Sciatic nerve (tissue), 2 donors: ENCODE data around the gene CCT2. TPM values are rescaled to one million over a fixed set of nuclear protein-coding genes. Genes with fewer than 3 reads are reported as not detected.
"Not testable (repeated sequence)": the region's sequence is repeated elsewhere in the genome, so short reads cannot be mapped to it uniquely, and the experiment has no call there.

Experiments used
- ATAC-seq: fragments of 200-7000 bp; cut with Tn5 transposase; one replicate; pipeline ENCODE4 v1.9.1; 2020; ENCODE audit warnings: mild to moderate bottlenecking, moderate library complexity
- DNase-seq: peaks from one replicate; pipeline ENCODE4 v3.0.0-alpha.2; 2020; ENCODE audit warnings: low spot score
- intact Hi-C: fragments of 100-400 bp; cut with DNase I; formaldehyde crosslinking; loops from one replicate; pipeline ENCODE4 v1.14.2; 2022
- total RNA-seq: library from RNA; stranded (reverse); fragmentation: NEBNext Ultra II Directional; extraction: Animal tissue kit (Norgen Biotek cat#: 25700); gene quantifications from one replicate; pipeline ENCODE4 v1.2.1, GENCODE V29; 2021
- donor health status: DM: no; HTN: no; CAD: no.
- donor health status: DM: no; HTN: no; CAD: no.

CCT2 gene
- total RNA-seq, 1 donor from 2014 or later: 110 TPM

DNA sequence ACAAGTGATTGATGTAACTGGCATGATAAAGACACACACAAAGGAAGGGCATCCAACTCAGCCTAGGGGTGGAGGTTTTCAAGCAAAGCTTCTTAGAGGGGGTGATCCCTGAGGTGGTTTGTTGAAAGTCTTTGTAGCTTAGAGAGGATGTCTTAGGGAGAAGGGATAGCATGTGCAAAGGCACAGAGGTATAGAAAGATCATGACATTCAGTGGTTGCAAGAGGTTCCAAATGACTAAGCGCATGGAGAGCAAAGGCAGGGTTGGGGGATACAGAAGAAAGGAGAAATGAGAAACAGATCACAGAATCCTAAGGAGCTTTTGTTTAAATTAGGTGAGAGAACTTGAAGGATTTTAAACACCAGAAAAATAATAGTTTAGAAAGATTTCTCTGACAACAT is 5.2 kb upstream of the CCT2 start:
- intact Hi-C loops: no loop called here
- DNase-seq (no peak), ATAC-seq (no peak)

DNA sequence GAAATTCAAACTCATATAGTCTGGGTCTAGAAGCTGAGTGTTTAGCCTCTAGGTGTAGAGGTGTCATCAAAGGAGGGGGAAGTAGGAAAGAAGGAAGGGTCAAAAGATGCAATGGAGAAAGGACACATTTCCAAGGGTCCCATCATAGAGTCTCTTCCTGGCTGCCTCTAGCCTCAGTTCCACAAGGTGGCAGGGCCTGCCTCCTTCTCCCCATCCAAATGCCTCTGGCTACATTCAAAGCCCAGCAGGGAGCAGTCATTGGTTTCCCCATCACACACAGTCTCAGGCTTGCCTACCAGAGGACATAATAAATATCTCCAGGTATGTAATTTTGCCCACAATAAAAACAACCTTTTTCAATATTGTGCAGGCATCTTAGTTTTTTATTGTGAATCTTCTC is 2.1 kb upstream of the CCT2 start:
- intact Hi-C loops: no loop called here
- DNase-seq: no peak
- ATAC-seq: no peak

- DNase-seq (no peak), ATAC-seq (no peak)
- intact Hi-C loops: no loop called here
Observed at GRCh38 chr12:69588527-69588926, 3.3 kb downstream of the CCT2 start.

DNA sequence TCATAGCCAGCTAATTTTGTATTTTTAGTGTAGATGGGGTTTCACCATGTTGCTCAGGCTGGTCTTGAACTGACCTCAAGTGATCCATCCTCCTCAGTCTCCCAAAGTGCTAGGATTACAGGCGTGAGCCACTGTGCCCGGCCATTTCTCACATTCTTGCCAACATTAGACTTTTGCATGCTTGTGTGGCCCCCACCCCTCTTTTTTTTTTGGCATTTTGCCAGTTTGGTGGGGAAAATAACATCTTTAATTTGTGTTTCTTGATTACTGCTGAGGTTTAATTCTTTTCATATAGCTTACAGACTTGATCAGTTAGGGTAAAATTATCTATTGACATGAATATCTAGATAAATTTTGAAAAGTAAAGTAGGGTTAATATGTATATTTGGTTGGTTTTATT is 3.8 kb downstream of the CCT2 start:
- intact Hi-C loops: no loop called here
- DNase-seq (no peak), ATAC-seq (no peak)

- ATAC-seq (no peak), DNase-seq (no peak)
- intact Hi-C loops: no loop called here
Observed at GRCh38 chr12:69595689-69596088, 10.4 kb downstream of the CCT2 start.

DNA sequence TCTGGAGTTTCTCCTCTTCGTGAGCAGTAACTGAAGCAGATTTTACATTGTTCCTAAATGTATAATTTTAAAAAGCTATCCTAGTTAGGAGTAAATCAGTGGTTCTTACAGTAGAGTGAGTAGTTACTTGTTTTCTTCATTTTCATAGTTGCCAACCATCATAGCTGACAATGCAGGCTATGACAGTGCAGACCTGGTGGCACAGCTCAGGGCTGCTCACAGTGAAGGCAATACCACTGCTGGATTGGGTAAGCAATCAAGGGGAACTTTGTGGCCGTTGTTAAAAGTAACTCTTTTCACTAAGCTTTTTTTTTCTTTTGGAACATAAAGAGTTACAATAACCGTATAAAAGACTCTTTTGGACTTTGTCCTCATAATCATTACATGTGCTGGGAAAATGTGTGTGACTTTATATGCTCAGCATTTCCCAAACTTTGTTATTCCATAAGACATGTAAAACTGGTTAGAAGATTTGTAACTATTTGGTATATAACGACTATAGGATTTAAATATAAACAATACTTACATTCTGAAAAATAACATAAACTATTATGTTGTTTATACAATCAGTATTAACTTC is 13.0 kb downstream of the CCT2 start:
- intact Hi-C loops: no loop called here
- DNase-seq: no peak
- no peak for ATAC-seq

GRCh38 chr12:69600804-69601203 is 15.5 kb downstream of the CCT2 start:
- ATAC-seq (no peak), DNase-seq (no peak)
- intact Hi-C loops: no loop called here

DNA sequence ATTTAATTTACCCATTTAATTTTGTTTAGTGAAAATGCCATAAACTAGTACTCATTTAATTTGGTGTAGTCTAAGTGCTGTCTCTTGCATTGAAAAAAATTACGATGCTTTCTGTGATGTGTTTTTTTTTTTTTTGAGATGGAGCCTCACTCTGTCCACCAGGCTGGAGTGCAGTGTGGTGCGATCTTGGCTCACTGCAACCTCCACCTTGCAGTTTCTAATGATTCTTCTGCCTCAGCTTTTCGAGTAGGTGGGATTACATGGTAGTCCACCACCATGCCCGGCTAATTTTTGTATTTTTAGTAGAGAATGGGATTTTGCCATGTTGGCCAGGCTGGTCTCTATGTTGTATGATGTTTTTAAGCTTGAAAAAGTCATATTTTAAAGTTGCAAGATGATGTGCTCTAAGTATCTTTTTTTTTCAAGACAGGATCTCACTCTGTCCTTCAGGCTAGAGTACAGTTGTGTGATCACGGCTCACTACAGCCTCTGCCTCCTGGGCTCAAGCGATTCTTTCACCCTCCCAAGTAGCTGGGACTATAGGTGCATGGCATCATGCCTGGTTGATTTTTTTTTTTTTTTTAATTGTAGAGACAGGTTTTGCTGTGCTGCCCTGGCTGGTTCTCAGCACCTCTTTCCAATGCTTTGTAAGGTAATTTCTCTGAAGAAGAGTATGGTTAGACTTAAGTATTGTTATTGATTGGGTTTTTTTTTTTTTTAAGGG is 16.9 kb downstream of the CCT2 start:
- intact Hi-C loops: no loop called here
- no peak for DNase-seq
- ATAC-seq: no peak

- ATAC-seq (no peak), DNase-seq (no peak)
- intact Hi-C loops: no loop called here
Observed at GRCh38 chr12:69602954-69603353, 17.7 kb downstream of the CCT2 start.

GRCh38 chr12:69603556-69603955 is 18.3 kb downstream of the CCT2 start:
- DNase-seq, intact Hi-C loops, ATAC-seq: not testable (repeated sequence)

GRCh38 chr12:69604275-69604674 is 19.0 kb downstream of the CCT2 start:
- DNase-seq, intact Hi-C loops, ATAC-seq: not testable (repeated sequence)

DNA sequence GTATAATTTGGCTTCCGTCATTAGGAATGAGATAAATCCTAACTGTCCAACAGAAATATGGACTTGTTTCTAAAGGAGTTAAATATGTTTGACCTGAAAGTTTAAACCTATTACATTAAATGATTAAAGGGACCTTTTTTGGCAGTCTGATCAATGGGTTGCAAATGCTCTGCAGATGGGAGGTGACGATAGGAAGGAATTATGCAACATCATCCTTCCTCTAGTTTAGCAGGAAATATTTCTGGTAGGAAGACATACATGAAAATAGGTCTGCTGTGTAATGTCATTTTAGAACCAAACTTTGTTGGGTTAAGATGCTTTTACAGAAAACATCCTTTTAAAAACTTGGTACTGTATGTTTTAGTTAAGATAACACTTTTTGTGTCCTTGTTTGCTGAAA is 22.9 kb downstream of the CCT2 start:
- no peak for ATAC-seq
- no peak for DNase-seq
- intact Hi-C loops: no loop called here

- ATAC-seq (no peak), DNase-seq (no peak)
Observed at GRCh38 chr12:69610126-69610525, 24.9 kb downstream of the CCT2 start.

DNA sequence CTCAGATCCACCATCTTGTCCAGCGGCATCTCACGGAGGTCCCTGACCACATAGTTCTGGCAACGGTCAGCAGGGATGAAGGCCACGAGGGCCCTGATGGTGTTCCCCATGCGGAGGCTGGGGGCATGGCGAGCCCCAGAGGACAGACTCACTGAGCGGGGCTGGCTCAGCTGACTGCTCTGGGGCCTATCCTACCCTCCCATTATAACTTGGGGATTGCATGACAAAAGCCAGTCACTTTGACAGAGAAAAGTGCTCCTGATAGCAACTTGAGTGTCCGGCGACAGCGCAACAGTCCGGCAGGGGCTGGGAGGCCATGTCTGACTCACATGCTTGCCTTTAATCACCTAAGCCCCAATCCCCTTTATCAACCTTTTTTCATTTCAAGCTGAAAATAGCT is 25.5 kb downstream of the CCT2 start, which contains the start of gene LRRC10:
Gene LRRC10, minus strand, starts transcription at position 179 of the 400 bp plus-strand sequence. Its CDS starts 69 bp downstream, at position 110.
- intact Hi-C loops: no loop called here
- no peak for ATAC-seq
- no peak for DNase-seq

More at GRCh38 chr12:69610126-69610525, 24.9 kb downstream of the CCT2 start:
- intact Hi-C loops: no loop called here

DNA sequence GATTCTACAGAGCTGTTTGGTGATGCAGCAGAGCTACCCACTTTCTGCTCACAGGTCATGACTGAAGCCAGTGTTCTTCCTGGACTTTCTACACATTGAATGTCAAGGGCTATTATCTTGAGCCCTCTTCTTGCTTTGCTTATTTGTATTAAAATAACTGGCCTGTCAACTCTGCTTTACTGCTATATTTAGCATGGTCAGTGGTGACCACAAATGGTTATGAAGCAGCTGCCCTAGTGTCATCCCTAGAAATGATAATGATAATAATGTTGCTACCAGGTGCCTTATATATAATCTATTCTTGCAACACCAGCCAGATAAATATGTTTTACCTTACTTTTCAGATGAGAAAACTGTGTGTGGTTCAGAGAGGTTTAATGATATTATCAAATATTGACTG is 28.1 kb downstream of the CCT2 start:
- no peak for DNase-seq
- no peak for ATAC-seq
- intact Hi-C loops: no loop called here

GRCh38 chr12:69616025-69616424 is 30.8 kb downstream of the CCT2 start:
- ATAC-seq (no peak), DNase-seq (no peak)
- intact Hi-C loops: no loop called here

- ATAC-seq (no peak), DNase-seq (no peak)
- intact Hi-C loops: no loop called here
Observed at GRCh38 chr12:69619050-69619449, 33.8 kb downstream of the CCT2 start.

GRCh38 chr12:69620077-69620476 is 34.8 kb downstream of the CCT2 start:
- DNase-seq (no peak), ATAC-seq (no peak)
- intact Hi-C loops: no loop called here

- intact Hi-C loops: no loop called here
- no peak for DNase-seq
- ATAC-seq: no peak
Observed at GRCh38 chr12:69620921-69621320, 35.7 kb downstream of the CCT2 start.

DNA sequence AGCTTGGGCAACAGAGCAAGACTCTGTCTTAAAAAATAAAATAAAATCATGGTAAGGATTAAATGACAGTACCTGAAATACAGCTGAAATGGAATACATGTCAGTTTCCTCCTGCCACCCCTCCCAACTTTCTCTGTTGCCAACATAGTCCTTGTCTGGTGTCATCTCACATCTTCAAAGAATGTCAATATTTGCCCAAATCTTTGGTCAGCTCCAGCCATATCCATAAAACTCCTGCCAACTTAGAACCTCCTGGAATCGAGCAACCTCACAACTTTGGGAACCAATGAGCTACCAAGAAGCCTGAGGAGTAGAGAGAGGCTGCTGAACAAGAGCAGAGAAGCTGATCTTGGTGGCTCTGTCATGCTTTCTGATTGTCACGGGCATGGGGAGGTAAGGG is 36.3 kb downstream of the CCT2 start:
- no peak for DNase-seq
- ATAC-seq: no peak
- intact Hi-C loops: no loop called here

- no peak for ATAC-seq
- no peak for DNase-seq
- intact Hi-C loops: no loop called here
Observed at GRCh38 chr12:69623970-69624369, 38.7 kb downstream of the CCT2 start.
